ENCODE measurements around the gene USP3. TPM values are rescaled to one million over a fixed set of nuclear protein-coding genes. Genes with fewer than 3 reads are reported as not detected.

USP3 gene
- total and polyA plus RNA-seq, 2 of the 4 experiments (the other 2 are of a cell fraction), result 17.3 to 52.3 TPM

GRCh38 chr15:63495343-63495742, 9.1 kb upstream of the USP3 start:
- Histone ChIP-seq H4K5ac (ENCODE audit: low read depth, low read length) (no peak overlapping the region), H3K9me1 (ENCODE audit: insufficient read depth, low read length) (peaks cover 18% of the 10 kb centered on the region), H3K36me3 (ENCODE audit: control insufficient read depth, insufficient read depth, low read length) (no peaks in the 10 kb centered on the region), H4K8ac (ENCODE audit: low read depth in 2 of 2, low read length in 2 of 2) (no peak overlapping the region), H3K4me1 (ENCODE audit: control insufficient read depth, insufficient read depth, low read length) (peaks cover 16% of the 10 kb centered on the region), H3K4me3 (ENCODE audit: insufficient read depth, low read depth, low read length) (no peak overlapping the region), H3K23ac (ENCODE audit: low read depth, low read length) (no peak overlapping the region), H4K20me1 (ENCODE audit: insufficient read depth, low read length) (no peaks in the 10 kb centered on the region), H2AK9ac (replicated peaks; ENCODE audit: low read depth, low read length, poor library complexity) (no peak overlapping the region), H4K91ac (ENCODE audit: insufficient read depth, low read depth, low read length) (no peak overlapping the region), H2BK15ac (ENCODE audit: low read depth, low read length) (0 out of 3 replicates have a peak overlapping the region, but pooled peaks have one; percentile 2), H3K9ac (ENCODE audit: low read depth, low read length) (no peak overlapping the region), H2AK5ac (ENCODE audit: low read depth, low read length) (no peak overlapping the region), H3K18ac (ENCODE audit: low read depth, low read length) (no peak overlapping the region), H2BK20ac (ENCODE audit: low read depth, low read length) (no peak overlapping the region), H3K79me1 (ENCODE audit: low read depth in 1 of 2, low read length in 2 of 2) (no peaks in the 10 kb centered on the region), H3K27ac (ENCODE audit: insufficient read depth, low read length) (no peak overlapping the region), H2BK5ac (ENCODE audit: low read depth, low read length, poor library complexity, severe bottlenecking) (no peak overlapping the region), H3K4ac (ENCODE audit: low read depth, low read length) (no peak overlapping the region), H2AFZ (replicated peaks; ENCODE audit: low read length, poor library complexity) (no peak overlapping the region), H3K27me3 (ENCODE audit: control insufficient read depth, insufficient read depth, low read length) (peaks cover 2% of the 10 kb centered on the region; the same call in 1 of the 2 replicates), H3K4me2 (ENCODE audit: low read depth, low read length) (no peak overlapping the region), H2BK120ac (ENCODE audit: low read depth, low read length) (no peak overlapping the region), H3K14ac (replicated peaks; ENCODE audit: low read depth, low read length) (no peak overlapping the region), H3K9me3 (ENCODE audit: control insufficient read depth, insufficient read depth, low read length) (no peaks in the 10 kb centered on the region), H3K56ac (ENCODE audit: extremely low read depth, insufficient read depth, low read length) (no peak overlapping the region)
- no TSS peak for BruUV-seq (replicated peaks)
- DNase-seq, result no peak
- no peak for TF ChIP-seq SMC3 (IDR thresholded peaks at IDR 0.05; ENCODE audit: low read depth, low read length)
- TF ChIP-seq NFE2L2 (IDR thresholded peaks at IDR 0.05; ENCODE audit: low read depth, low read length), result no peak
- no peak for TF ChIP-seq RAD21 (IDR thresholded peaks at IDR 0.05; ENCODE audit: low read length)
- TF ChIP-seq BHLHE40 (IDR thresholded peaks at IDR 0.05; ENCODE audit: low read depth, low read length), result no peak
- no peak for TF ChIP-seq CEBPB (IDR thresholded peaks at IDR 0.05; ENCODE audit: low read depth, low read length)
- TF ChIP-seq MAZ (IDR thresholded peaks at IDR 0.05; ENCODE audit: borderline replicate concordance, low read depth, low read length), result no peak
- TF ChIP-seq CTCF (conservative IDR thresholded peaks at IDR 0.05; ENCODE audit: low read depth, low read length), result no peak
- TF ChIP-seq MAFK (IDR thresholded peaks at IDR 0.05; ENCODE audit: low read depth, low read length), result no peak
- no peak for TF ChIP-seq CHD1 (IDR thresholded peaks at IDR 0.05; ENCODE audit: low read depth, low read length)
- TF ChIP-seq USF2 (IDR thresholded peaks at IDR 0.05; ENCODE audit: low read depth, low read length), result no peak
- TF ChIP-seq MXI1 (IDR thresholded peaks at IDR 0.05; ENCODE audit: borderline replicate concordance, low read depth, low read length), result no peak
- TF ChIP-seq FOS (IDR thresholded peaks at IDR 0.05; ENCODE audit: low read depth, low read length), result no peak
- TF ChIP-seq RCOR1 (IDR thresholded peaks at IDR 0.05; ENCODE audit: insufficient replicate concordance, low read length), result no peak
- no peak for TF ChIP-seq POLR2A (IDR thresholded peaks at IDR 0.05; ENCODE audit: low read depth, low read length)
- TF ChIP-seq ELK1 (IDR thresholded peaks at IDR 0.05; ENCODE audit: borderline replicate concordance, low read depth, low read length), result no peak
- no peak for TF ChIP-seq RFX5 (IDR thresholded peaks at IDR 0.05; ENCODE audit: low read depth, low read length)
- in situ Hi-C loops (cut with MboI; ENCODE audit: low sequenced_read_pairs), result no loop called here
- dilution Hi-C loops (cut with HindIII; ENCODE audit: low sequenced_read_pairs, unreplicated experiment), result no loop called here
- ATAC-seq (ENCODE audit: low read depth), result no peak
- intact Hi-C loops (cut with micrococcal nuclease), result no loop called here
- no CpG with 5 or more reads among the region's 1 CpG for WGBS, 2 experiments (ENCODE audit: extremely low coverage in 2 of 2, insufficient read length in 1 of 2)
- ChIA-PET POLR2A (ENCODE audit: unreplicated experiment) (no interaction called here), CTCF (interaction anchor here (1.0 kb wide), 1 partner anchor 8 kb away, joined by 3 read pairs; no protein-coding TSS in a partner anchor)
